Measurements from ENCODE around the gene DIP2B.

DNA sequence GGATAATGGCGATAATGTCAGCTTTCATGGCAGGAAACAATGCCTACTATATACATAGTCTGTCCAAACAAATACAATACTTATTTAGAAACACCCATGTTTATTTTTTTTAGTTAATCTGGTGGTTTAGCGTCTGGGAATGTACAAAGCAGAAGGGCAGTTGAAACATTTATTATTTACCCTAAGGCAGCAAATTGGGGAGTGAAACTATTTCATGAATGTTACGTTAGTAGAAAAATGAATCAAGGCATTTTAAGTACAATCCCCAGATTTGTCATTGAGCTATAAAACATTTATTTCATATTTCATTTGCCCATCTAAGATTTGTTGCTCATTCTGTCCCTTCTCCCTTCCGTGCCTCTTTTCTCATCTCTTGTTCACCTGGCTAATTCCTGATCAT is 172.0 kb downstream of the DIP2B start:
- TF ChIP-seq CTCF (IDR thresholded peaks at IDR 0.05), result no peak
- TF ChIP-seq USF2 (CRISPR knock-in tag; IDR thresholded peaks at IDR 0.05), result no peak
